HepG2 (cell line): Measurements from ENCODE around the gene RPUSD4. TPM values are rescaled to one million over a fixed set of nuclear protein-coding genes. Genes with fewer than 3 reads are reported as not detected.

Source experiments
- ATF7-NPFF ChIP-seq: sonication (generic); formaldehyde crosslinking; IDR thresholded peaks from 2 replicates; pipeline ENCODE4 v1.8.1; 2023; ENCODE audit warnings: mild to moderate bottlenecking, low read depth, missing genetic modification reagents, moderate library complexity
- CTCF ChIP-seq: sonication (generic); formaldehyde crosslinking; IDR thresholded peaks from 2 replicates; pipeline ENCODE4 v1.5.0; 2020; ENCODE audit warnings: mild to moderate bottlenecking, missing genetic modification reagents, moderate library complexity
- GATAD1 ChIP-seq: IDR thresholded peaks from 2 replicates; pipeline ENCODE4 v1.6.1; 2016; ENCODE audit warnings: missing genetic modification reagents, missing compliant biosample characterization
- HMG20A ChIP-seq: IDR thresholded peaks from 2 replicates; pipeline ENCODE4 v1.6.1; 2016; ENCODE audit warnings: borderline replicate concordance
- MYC ChIP-seq: sonication (generic); formaldehyde crosslinking; IDR thresholded peaks from 2 replicates; pipeline ENCODE4 v1.9.0; 2021; ENCODE audit warnings: missing genetic modification reagents, borderline replicate concordance
- PRDM10 ChIP-seq: sonication (generic); formaldehyde crosslinking; IDR thresholded peaks from 2 replicates; pipeline ENCODE4 v1.4.0; 2020; ENCODE audit warnings: low read depth, missing genetic modification reagents
- YEATS4 ChIP-seq: sonication (generic); formaldehyde crosslinking; IDR thresholded peaks from 2 replicates; pipeline ENCODE4 v1.4.0; 2020; ENCODE audit warnings: missing genetic modification reagents, borderline replicate concordance
- ZBTB10 ChIP-seq: sonication (generic); formaldehyde crosslinking; IDR thresholded peaks from 2 replicates; pipeline ENCODE4 v1.4.0; 2020; ENCODE audit warnings: missing genetic modification reagents, borderline replicate concordance
- ZBTB7B ChIP-seq: sonication (generic); formaldehyde crosslinking; IDR thresholded peaks from 2 replicates; pipeline ENCODE4 v1.4.0; 2020; ENCODE audit warnings: missing genetic modification reagents
- ZNF275 ChIP-seq: sonication (generic); formaldehyde crosslinking; IDR thresholded peaks from 2 replicates; pipeline ENCODE4 v1.8.0; 2022; ENCODE audit warnings: missing genetic modification reagents, mild to moderate bottlenecking, inconsistent platforms, borderline replicate concordance
- ZNF281 ChIP-seq: sonication (generic); formaldehyde crosslinking; IDR thresholded peaks from 2 replicates; pipeline ENCODE4 v1.4.0; 2020; ENCODE audit warnings: missing genetic modification reagents, borderline replicate concordance
- ZNF709 ChIP-seq: sonication (generic); formaldehyde crosslinking; IDR thresholded peaks from 2 replicates; pipeline ENCODE4 v1.5.0; 2020; ENCODE audit warnings: mild to moderate bottlenecking, missing genetic modification reagents
- ZNF746 ChIP-seq: sonication (generic); formaldehyde crosslinking; IDR thresholded peaks from 2 replicates; pipeline ENCODE4 v1.8.0; 2022; ENCODE audit warnings: mild to moderate bottlenecking, missing genetic modification reagents
- ZNF891 ChIP-seq: sonication (generic); formaldehyde crosslinking; IDR thresholded peaks from 2 replicates; pipeline ENCODE4 v1.5.0; 2020; ENCODE audit warnings: mild to moderate bottlenecking, missing genetic modification reagents
- polyA plus RNA-seq, 8 experiments: library from polyadenylated mRNA; depleted of rRNA in 3 of 8; stranded (reverse) in 7 of 8; unstranded in 1 of 8; fragments of >200 nt; fragmentation: Illumina TruSeq in 4 of 8; extraction: Trizol in 4 of 8; gene quantifications; 2 replicates each; pipeline versions ENCODE4 v1.2.1 to v1.2.3, GENCODE V29; 2011 to 2016; ENCODE audit warnings: low read depth in 4 of 8, missing spikeins in 1 of 8, mixed read lengths in 1 of 8; ENCODE audit not compliant: insufficient read depth in 1 of 8
- total RNA-seq, 5 experiments: library from RNA; depleted of rRNA; stranded (reverse); fragments of >200 nt; fragmentation: Illumina TruSeq; extraction: Trizol; gene quantifications; 2 replicates each; pipeline ENCODE4 v1.2.3, GENCODE V29; 2016; ENCODE audit warnings: low read depth in 1 of 5

The RPUSD4 gene
- total and polyA plus RNA-seq, 2 of the 13 experiments (the other 11 are each of a cell fraction or from before 2014, with no cell fraction given): 45.0 to 52.9 TPM

GRCh38 chr11:126189109-126189929 lies 22.1 kb downstream of the RPUSD4 start (continued):
- no peak for TF ChIP-seq ZBTB10 (CRISPR knock-in tag)
- peak; percentile 13; the same call in 1 of the 2 replicates for TF ChIP-seq ZNF281
- TF ChIP-seq YEATS4 (CRISPR knock-in tag): peak; percentile 64; the same call in 1 of the 2 replicates
- peak; percentile 46 for TF ChIP-seq ATF7-NPFF
- TF ChIP-seq GATAD1: 0 out of 2 replicates have a peak, but pooled peaks have one; percentile 17
- TF ChIP-seq MYC: peak; percentile 78; the same call in 1 of the 2 replicates
- TF ChIP-seq HMG20A (CRISPR knock-in tag): peak; percentile 53; the same call in 1 of the 2 replicates
- peak; percentile 67; the same call in 1 of the 2 replicates for TF ChIP-seq ZNF746 (CRISPR knock-in tag)
- TF ChIP-seq CTCF (CRISPR knock-in tag): peak; percentile 34
- no peak for TF ChIP-seq ZNF275 (CRISPR knock-in tag)
- peak; percentile 96 for TF ChIP-seq ZBTB7B
- peak; percentile 63; the same call in 1 of the 2 replicates for TF ChIP-seq ZNF891 (CRISPR knock-in tag)
- TF ChIP-seq PRDM10 (CRISPR knock-in tag): peak; percentile 36; the same call in 1 of the 2 replicates
- TF ChIP-seq ZNF709: peak; percentile 87
